Calu3 (cell line): ENCODE data around the gene SSNA1. TPM values are rescaled to one million over a fixed set of nuclear protein-coding genes. Genes with fewer than 3 reads are reported as not detected.

Source experiments
- BruUV-seq: library from RNA; stranded (reverse); fragments of 400-500 nt; replicated peaks from 2 replicates; lab custom pipeline; 2021; lab: Mats Ljungman, UMichigan
- CTCF ChIA-PET: fragments of 300-600 bp; sonication (Branson Sonifier 250); formaldehyde crosslinking; loops from one replicate; lab custom pipeline; 2022; ENCODE audit warnings: antibody characterized with exemption; lab: Charles Lee
- DNase-seq: peaks from one replicate; pipeline ENCODE4 v3.0.0; 2022
- H3K27ac Mint-ChIP-seq: one replicate; pipeline ENCODE4 v1.8.0; 2022; ENCODE audit warnings: mixed read lengths; ENCODE audit not compliant: unreplicated experiment
- H3K27me3 Mint-ChIP-seq: one replicate; pipeline ENCODE4 v1.8.0; 2022; ENCODE audit warnings: mixed read lengths; ENCODE audit not compliant: unreplicated experiment
- H3K36me3 Mint-ChIP-seq: one replicate; pipeline ENCODE4 v1.8.0; 2022; ENCODE audit warnings: mild to moderate bottlenecking, moderate library complexity, mixed read lengths; ENCODE audit not compliant: insufficient read depth, unreplicated experiment
- H3K4me1 Mint-ChIP-seq: one replicate; pipeline ENCODE4 v1.8.0; 2022; ENCODE audit warnings: mild to moderate bottlenecking, low read depth, mixed read lengths; ENCODE audit not compliant: unreplicated experiment
- H3K4me3 Mint-ChIP-seq: one replicate; pipeline ENCODE4 v1.8.0; 2022; ENCODE audit warnings: mild to moderate bottlenecking, low read depth, moderate library complexity, mixed read lengths; ENCODE audit not compliant: unreplicated experiment
- H3K9me3 Mint-ChIP-seq: one replicate; pipeline ENCODE4 v1.8.0; 2022; ENCODE audit warnings: low read depth, mixed read lengths; ENCODE audit not compliant: unreplicated experiment
- CTCF ChIP-seq: fragments of 200-600 bp; IDR thresholded peaks from one replicate; pipeline ENCODE4 v1.8.0; 2022; ENCODE audit warnings: antibody characterized with exemption; ENCODE audit not compliant: unreplicated experiment
- intact Hi-C: fragments of 100-400 bp; cut with micrococcal nuclease; formaldehyde crosslinking; loops from one replicate; pipeline ENCODE4 v1.10.0; 2022; ENCODE audit not compliant: unreplicated experiment
- total RNA-seq: library from RNA; stranded (reverse); gene quantifications from 2 replicates; pipeline ENCODE4 v1.2.3, GENCODE V29; 2022

Gene SSNA1
- total RNA-seq, 1 experiment from 2014 or later, result 41.9 TPM

GRCh38 chr9:137231372-137232039 lies 43.0 kb downstream of the SSNA1 start:
- no peaks in the 10 kb centered on the region for H3K9me3 Mint-ChIP-seq
- no peak overlapping the region for H3K4me3 Mint-ChIP-seq
- no TSS peak for BruUV-seq
- peaks cover 22% of the 10 kb centered on the region for H3K4me1 Mint-ChIP-seq
- peaks cover 25% of the 10 kb centered on the region for H3K36me3 Mint-ChIP-seq
- TF ChIP-seq CTCF, result no peak
- no peak overlapping the region for H3K27ac Mint-ChIP-seq
- CTCF ChIA-PET, result interaction anchor here (0.6 kb wide), 1 partner anchor 86 kb away, joined by 3 read pairs; no protein-coding TSS in a partner anchor
- no peak for DNase-seq
- intact Hi-C loops, result no loop called here
- H3K27me3 Mint-ChIP-seq, result peaks cover 17% of the 10 kb centered on the region

GRCh38 chr9:137232101-137232500 lies 43.6 kb downstream of the SSNA1 start:
- CTCF ChIA-PET, result interaction anchor here (0.6 kb wide), 1 partner anchor 86 kb away, joined by 3 read pairs; no protein-coding TSS in a partner anchor
- intact Hi-C loops, result no loop called here

GRCh38 chr9:137232510-137232909 lies 44.0 kb downstream of the SSNA1 start:
- Mint-ChIP-seq H3K27ac (no peak overlapping the region), H3K9me3 (no peaks in the 10 kb centered on the region), H3K4me1 (peaks cover 16% of the 10 kb centered on the region), H3K4me3 (no peak overlapping the region), H3K36me3 (peaks cover 14% of the 10 kb centered on the region), H3K27me3 (peaks cover 17% of the 10 kb centered on the region)
- intact Hi-C loops, result no loop called here
- TF ChIP-seq CTCF, result no peak
- BruUV-seq, result no TSS peak
- DNase-seq, result no peak
- CTCF ChIA-PET, result no interaction called here

More at GRCh38 chr9:137232101-137232500, 43.6 kb downstream of the SSNA1 start:
- Mint-ChIP-seq H3K4me3 (no peak overlapping the region), H3K9me3 (no peaks in the 10 kb centered on the region), H3K36me3 (peaks cover 19% of the 10 kb centered on the region), H3K27me3 (peaks cover 17% of the 10 kb centered on the region), H3K27ac (no peak overlapping the region), H3K4me1 (peaks cover 18% of the 10 kb centered on the region)
- BruUV-seq, result no TSS peak
- no peak for TF ChIP-seq CTCF
- no peak for DNase-seq

- H3K27me3 Mint-ChIP-seq, result peaks cover 17% of the 10 kb centered on the region
- TF ChIP-seq CTCF, result no peak
- intact Hi-C loops, result no loop called here
- CTCF ChIA-PET, result no interaction called here
- H3K36me3 Mint-ChIP-seq, result peaks cover 11% of the 10 kb centered on the region
- H3K4me3 Mint-ChIP-seq, result no peak overlapping the region
- no peaks in the 10 kb centered on the region for H3K9me3 Mint-ChIP-seq
- no peak for DNase-seq
- H3K4me1 Mint-ChIP-seq, result peaks cover 19% of the 10 kb centered on the region
- no peak overlapping the region for H3K27ac Mint-ChIP-seq
- BruUV-seq, result no TSS peak
Observed at GRCh38 chr9:137233143-137233980, 44.9 kb downstream of the SSNA1 start.
